ENCODE results near the gene HSPG2.

HSPG2 gene

GRCh38 chr1:21870611-21871010 is 66.5 kb downstream of the HSPG2 start:
- FAIRE-seq (no peak), DNase-seq (ENCODE audit: extremely low spot score, insufficient read length, low read depth) (no peak)

GRCh38 chr1:21869620-21870121 is 67.4 kb downstream of the HSPG2 start:
- FAIRE-seq: no peak
- DNase-seq (ENCODE audit: extremely low spot score, insufficient read length, low read depth): no peak

- FAIRE-seq: no peak
These were observed 68.1 kb downstream of the HSPG2 start for GRCh38 chr1:21868941-21869454.

GRCh38 chr1:21868482-21868881 is 68.6 kb downstream of the HSPG2 start:
- FAIRE-seq (no peak), DNase-seq (ENCODE audit: extremely low spot score, insufficient read length, low read depth) (no peak)

More at GRCh38 chr1:21868941-21869454, 68.1 kb downstream of the HSPG2 start:
- no peak for DNase-seq (ENCODE audit: extremely low spot score, insufficient read length, low read depth)

GRCh38 chr1:21867451-21867996 is 69.6 kb downstream of the HSPG2 start:
- no peak for FAIRE-seq
- no peak for DNase-seq (ENCODE audit: extremely low spot score, insufficient read length, low read depth)

GRCh38 chr1:21866707-21867043 is 70.4 kb downstream of the HSPG2 start:
- DNase-seq (ENCODE audit: extremely low spot score, insufficient read length, low read depth): no peak
- FAIRE-seq: no peak

GRCh38 chr1:21865943-21866706 is 71.0 kb downstream of the HSPG2 start:
- FAIRE-seq (peak; percentile 88), DNase-seq (ENCODE audit: extremely low spot score, insufficient read length, low read depth) (peak; percentile 60)

- DNase-seq (ENCODE audit: extremely low spot score, insufficient read length, low read depth) (no peak), FAIRE-seq (no peak)
These were observed 71.5 kb downstream of the HSPG2 start for GRCh38 chr1:21865609-21865942.

GRCh38 chr1:21864730-21865129 is 72.4 kb downstream of the HSPG2 start:
- DNase-seq (ENCODE audit: extremely low spot score, insufficient read length, low read depth) (no peak), FAIRE-seq (no peak)

- DNase-seq (ENCODE audit: extremely low spot score, insufficient read length, low read depth) (no peak), FAIRE-seq (no peak)
These were observed 73.1 kb downstream of the HSPG2 start for GRCh38 chr1:21863981-21864380.

GRCh38 chr1:21861602-21862429 is 75.3 kb downstream of the HSPG2 start:
- DNase-seq (ENCODE audit: extremely low spot score, insufficient read length, low read depth): no peak
- FAIRE-seq: no peak

GRCh38 chr1:21860971-21861370 is 76.1 kb downstream of the HSPG2 start:
- DNase-seq (ENCODE audit: extremely low spot score, insufficient read length, low read depth): no peak
- FAIRE-seq: no peak

- no peak for FAIRE-seq
- no peak for DNase-seq (ENCODE audit: extremely low spot score, insufficient read length, low read depth)
These were observed 77.4 kb downstream of the HSPG2 start for GRCh38 chr1:21859669-21860179.

- DNase-seq (ENCODE audit: extremely low spot score, insufficient read length, low read depth) (no peak), FAIRE-seq (no peak)
These were observed 79.1 kb downstream of the HSPG2 start for GRCh38 chr1:21857840-21858670.

GRCh38 chr1:21857142-21857839 is 79.8 kb downstream of the HSPG2 start:
- DNase-seq (ENCODE audit: extremely low spot score, insufficient read length, low read depth) (no peak), FAIRE-seq (no peak)

GRCh38 chr1:21855257-21856096 is 81.6 kb downstream of the HSPG2 start:
- DNase-seq (ENCODE audit: extremely low spot score, insufficient read length, low read depth) (no peak), FAIRE-seq (no peak)

- DNase-seq (ENCODE audit: extremely low spot score, insufficient read length, low read depth) (no peak), FAIRE-seq (no peak)
These were observed 82.4 kb downstream of the HSPG2 start for GRCh38 chr1:21854751-21855131.

GRCh38 chr1:21854090-21854750 is 82.9 kb downstream of the HSPG2 start:
- DNase-seq (ENCODE audit: extremely low spot score, insufficient read length, low read depth): no peak
- FAIRE-seq: no peak

Measured in GM18507 (cell line).